Muscle of arm (tissue), 14 donors: ENCODE results near the gene ZNF219. TPM values are rescaled to one million over a fixed set of nuclear protein-coding genes. Genes with fewer than 3 reads are reported as not detected.

Experiments
- DNase-seq: peaks from one replicate; pipeline ENCODE4 v3.0.0-alpha.2; 2013
- long read RNA-seq, 11 donors: transcript quantifications; one replicate each; lab custom pipeline, GENCODE V29; 2026
- polyA plus RNA-seq, 12 donors: library from polyadenylated mRNA; unstranded; fragments of 120-200 nt; gene quantifications; one replicate each; pipeline ENCODE4 v1.2.1, GENCODE V29; 2013; ENCODE audit not compliant: insufficient read length in 12 of 12

Gene ZNF219
- polyA plus RNA-seq: 10 to 100 TPM in 11 of 12 donors, not detected in 1; 11.1 to 32.5 (median 14.7) TPM
- long read RNA-seq, donor 1, transcript ZNF219-213 (1 exons, 2,513 nt): major isoform, 56 of 101 reads
- long read RNA-seq, donor 1, partial matches to known transcripts: 31 of 101 reads
- long read RNA-seq, donor 1, other reads (novel, unspliced or antisense): 13 of 101 reads
- long read RNA-seq, donor 2, partial matches to known transcripts: 5 of 7 reads
- long read RNA-seq, donor 2, other reads (novel, unspliced or antisense): 0 of 7 reads
- long read RNA-seq, donor 3, partial matches to known transcripts: 0 of 1 reads
- long read RNA-seq, donor 3, other reads (novel, unspliced or antisense): 0 of 1 reads
- long read RNA-seq, donor 4, partial matches to known transcripts: 0 of 2 reads
- long read RNA-seq, donor 4, other reads (novel, unspliced or antisense): 0 of 2 reads
- long read RNA-seq, donor 5, partial matches to known transcripts: 5 of 10 reads
- long read RNA-seq, donor 5, other reads (novel, unspliced or antisense): 0 of 10 reads
- long read RNA-seq, donor 6: 0 reads
- long read RNA-seq, donor 7: 0 reads
- long read RNA-seq, donor 8, partial matches to known transcripts: 5 of 11 reads
- long read RNA-seq, donor 8, other reads (novel, unspliced or antisense): 0 of 11 reads
- long read RNA-seq, donor 9, partial matches to known transcripts: 0 of 2 reads
- long read RNA-seq, donor 9, other reads (novel, unspliced or antisense): 0 of 2 reads
- long read RNA-seq, donor 10, transcript ZNF219-201 (5 exons, 3,071 nt): major isoform, 5 of 6 reads
- long read RNA-seq, donor 10, partial matches to known transcripts: 0 of 6 reads
- long read RNA-seq, donor 10, other reads (novel, unspliced or antisense): 0 of 6 reads
- long read RNA-seq, donor 11, partial matches to known transcripts: 0 of 2 reads
- long read RNA-seq, donor 11, other reads (novel, unspliced or antisense): 0 of 2 reads

DNA sequence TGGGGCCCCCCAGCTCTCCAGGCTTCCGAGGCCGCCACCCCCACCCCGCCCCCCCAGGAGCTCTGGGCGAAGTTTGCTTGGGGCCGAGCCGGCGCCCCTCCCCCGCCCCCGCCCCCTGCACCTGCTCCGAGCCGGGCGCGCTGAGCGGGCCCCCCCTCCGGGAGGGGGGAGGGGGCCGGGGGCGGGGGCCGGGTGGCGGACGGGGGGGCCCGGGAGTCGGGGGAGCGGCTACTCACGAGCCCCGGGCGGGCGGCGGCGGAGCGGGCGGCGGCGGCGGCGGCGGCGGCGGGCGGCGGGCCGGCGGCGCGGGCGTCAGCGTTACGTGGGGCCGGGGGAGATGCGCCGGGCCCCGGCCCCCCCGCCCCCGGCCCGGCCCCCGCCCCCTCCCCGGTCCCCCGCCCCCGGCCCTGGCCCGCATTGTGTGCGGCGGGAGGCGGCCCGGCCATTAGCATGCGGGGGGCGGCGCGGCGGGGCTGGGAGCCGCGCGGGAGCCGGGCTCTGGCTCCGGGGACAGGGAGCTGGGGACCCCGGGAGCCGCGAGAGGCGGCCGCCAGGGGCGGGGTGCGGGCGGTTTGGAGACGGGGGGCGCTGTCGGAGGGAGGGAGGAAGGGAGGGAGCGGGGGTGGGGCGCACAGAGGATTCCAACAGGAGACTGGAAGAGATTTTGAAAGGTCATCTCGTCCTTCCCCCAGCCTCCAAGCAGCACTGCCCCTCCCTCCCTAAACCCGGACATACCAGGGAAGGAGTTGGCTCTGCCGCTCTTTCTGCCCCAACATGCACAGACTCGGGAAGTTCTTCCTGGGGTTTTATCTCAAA is at the start of gene ZNF219:
ZNF219 (minus strand) TSS at position 580 of the 816 bp plus-strand sequence. CDS start 5,064 bp downstream, outside the sequence.
- peak; percentile 46 for DNase-seq

DNA sequence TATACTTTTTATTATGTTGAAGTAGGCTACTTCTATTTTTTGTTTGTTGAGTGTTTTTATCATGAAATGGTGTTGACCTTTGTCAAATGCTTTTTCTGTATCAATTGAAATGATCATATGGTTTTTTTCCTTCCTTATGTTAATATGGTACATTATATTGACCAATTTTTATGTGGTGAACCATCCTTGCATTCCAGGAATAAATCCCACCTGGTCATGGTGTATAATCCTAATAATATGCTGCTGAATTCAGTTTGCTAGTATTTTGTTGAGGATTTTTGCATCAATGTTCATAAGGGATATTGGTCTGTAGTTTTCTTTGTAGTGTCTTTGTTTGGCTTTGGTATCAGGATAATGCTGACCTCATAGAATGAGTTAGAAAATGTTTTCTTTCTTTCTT is 47.0 kb upstream of the ZNF219 start:
- no peak for DNase-seq

GRCh38 chr14:21142357-21142756 is 43.9 kb upstream of the ZNF219 start:
- DNase-seq: no peak

DNA sequence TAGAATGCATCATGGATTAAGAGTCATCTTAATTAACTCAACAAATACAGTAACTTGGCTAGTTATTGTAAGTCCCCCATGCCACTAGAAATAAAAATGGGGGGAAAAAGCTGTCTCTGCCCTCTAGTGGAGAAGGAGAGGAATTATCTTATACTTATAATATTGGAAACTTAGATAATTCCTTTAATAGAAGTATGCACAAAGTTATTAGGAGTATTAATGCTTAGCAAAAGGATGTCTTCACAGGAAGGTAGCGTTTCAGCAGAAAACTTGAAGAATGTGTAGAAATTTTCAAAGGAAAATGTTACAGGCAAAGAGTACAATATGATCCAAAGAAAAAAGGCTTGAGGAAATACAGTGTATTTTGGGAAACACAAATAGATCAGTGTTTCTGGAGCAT is 37.6 kb upstream of the ZNF219 start:
- DNase-seq: no peak

- DNase-seq: no peak
These were observed 35.4 kb upstream of the ZNF219 start for GRCh38 chr14:21133901-21134300.

- no peak for DNase-seq
These were observed 25.0 kb upstream of the ZNF219 start for GRCh38 chr14:21123429-21123828.

- no peak for DNase-seq
These were observed 22.7 kb upstream of the ZNF219 start for GRCh38 chr14:21121122-21121521.

DNA sequence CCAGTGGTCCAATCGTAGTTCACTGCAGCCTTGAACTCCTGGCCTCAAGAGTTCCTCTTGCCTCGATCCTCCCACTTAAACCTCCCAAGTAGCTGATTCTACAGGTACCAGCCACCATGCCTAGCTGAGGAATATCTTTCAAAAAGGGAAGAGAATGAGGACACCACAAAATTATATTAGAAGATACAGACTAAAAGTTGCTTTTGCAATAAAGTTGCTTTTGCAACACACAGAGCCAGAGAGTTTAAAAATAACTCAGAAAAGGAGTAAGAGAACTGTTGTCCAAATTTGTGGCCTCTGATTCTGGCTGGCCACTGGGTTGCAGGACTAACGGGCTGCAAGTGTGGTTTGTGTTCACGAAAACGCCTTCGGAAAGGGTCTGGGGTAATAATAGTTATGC is 22.2 kb upstream of the ZNF219 start:
- DNase-seq: no peak

DNA sequence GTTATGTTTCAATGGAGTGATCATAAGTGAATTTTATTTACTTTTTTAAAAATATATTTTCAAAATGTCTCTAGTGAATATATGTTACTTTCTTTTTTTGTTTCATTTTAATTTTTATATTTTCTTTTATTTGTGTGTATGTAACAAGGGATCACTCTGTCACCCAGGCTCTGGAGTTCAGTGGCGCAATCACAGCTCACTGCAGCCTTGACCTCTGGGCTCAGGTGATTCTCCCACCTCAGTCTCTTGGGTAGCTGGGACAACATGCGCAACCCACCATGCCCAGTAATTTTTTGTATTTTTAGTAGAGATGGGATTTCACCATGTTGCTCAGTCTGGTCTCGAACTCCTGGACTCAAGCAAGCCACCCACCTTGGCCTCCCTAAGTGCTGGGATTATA is 20.5 kb upstream of the ZNF219 start:
- no peak for DNase-seq

GRCh38 chr14:21113369-21113768 is 14.9 kb upstream of the ZNF219 start:
- DNase-seq: no peak

DNA sequence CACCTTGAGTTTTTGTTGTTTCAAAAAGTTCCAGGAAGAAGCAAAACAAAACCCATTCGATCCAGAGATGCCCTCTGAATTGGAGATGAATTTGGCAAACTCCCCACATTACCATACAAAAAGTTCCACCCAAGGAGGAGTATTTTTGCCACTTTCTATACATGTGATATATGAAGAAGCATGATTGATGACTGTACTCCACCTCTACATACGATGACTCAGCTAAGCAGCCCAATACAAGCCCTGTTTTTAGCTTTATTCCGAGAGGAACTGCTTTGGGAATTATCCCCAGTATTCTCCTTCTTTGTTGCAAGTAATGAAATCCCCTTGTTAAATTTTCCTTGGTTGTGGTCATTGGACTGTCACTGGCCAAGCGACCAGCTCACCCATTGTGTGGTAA is 13.8 kb upstream of the ZNF219 start:
- no peak for DNase-seq

GRCh38 chr14:21109377-21110138 is 11.1 kb upstream of the ZNF219 start:
- DNase-seq: no peak

- no peak for DNase-seq
These were observed 10.3 kb upstream of the ZNF219 start for GRCh38 chr14:21108791-21109190.

GRCh38 chr14:21107283-21107800 is 8.9 kb upstream of the ZNF219 start:
- DNase-seq: no peak

DNA sequence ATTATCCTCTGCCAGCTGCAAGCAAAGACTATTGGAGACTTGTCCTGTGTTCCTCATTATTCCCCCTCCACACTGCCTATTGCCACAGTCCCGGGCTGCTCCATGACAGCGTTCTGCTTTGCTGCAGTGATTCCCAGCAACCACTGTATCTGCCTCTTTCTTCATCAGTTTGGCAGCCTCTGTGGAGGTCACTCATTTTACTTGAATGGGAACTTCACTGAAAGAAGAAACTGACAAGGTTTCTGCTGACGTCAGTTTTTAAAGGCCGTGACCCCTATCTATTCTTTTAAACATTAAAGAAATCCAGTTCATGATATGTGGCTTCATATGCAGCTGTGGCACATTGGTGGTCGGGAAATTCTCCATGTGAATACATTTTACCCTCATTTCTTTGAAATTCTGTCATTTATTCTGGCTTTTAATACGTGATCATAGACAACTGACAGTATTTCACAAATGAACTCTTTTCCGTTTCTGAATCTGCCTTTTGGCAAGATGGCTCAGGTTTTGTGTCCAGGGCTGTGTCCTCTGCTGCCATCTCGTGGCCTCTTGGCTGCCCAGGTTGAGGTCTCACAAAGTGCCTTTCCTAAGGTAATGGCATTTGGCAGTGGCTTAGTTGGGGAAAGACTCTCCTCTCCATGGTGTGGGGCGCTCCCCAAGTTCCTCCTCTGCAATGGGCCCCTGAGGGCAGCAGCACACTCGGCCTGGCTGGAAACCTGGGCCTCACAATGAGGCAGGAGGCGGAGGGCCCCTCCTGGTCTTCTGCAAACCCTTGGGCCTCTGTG is 8.2 kb upstream of the ZNF219 start:
- peak; percentile 86 for DNase-seq

- no peak for DNase-seq
These were observed 7.7 kb upstream of the ZNF219 start for GRCh38 chr14:21106176-21106497.

DNA sequence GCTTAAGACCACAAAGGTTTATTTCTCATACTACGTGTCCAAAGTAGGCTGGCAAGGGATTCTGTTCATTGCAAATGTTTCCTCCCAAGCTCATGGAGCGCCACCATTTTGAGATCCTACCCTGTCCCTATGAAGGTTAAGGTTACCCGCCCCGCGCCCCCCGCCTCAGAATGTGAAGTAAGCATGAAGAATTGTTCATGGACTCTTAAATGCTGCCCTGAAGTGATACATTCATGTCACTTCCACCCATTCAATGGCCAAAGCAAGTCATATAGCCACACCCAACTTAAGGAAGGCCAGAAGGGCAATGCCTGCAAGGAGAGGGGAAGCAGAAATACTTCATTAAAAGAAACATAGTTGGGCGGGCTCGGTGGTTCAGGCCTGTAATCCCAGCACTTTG is 6.6 kb upstream of the ZNF219 start:
- no peak for DNase-seq

GRCh38 chr14:21104448-21105060 is 6.1 kb upstream of the ZNF219 start:
- DNase-seq: peak; percentile 78

GRCh38 chr14:21103710-21104447 is 5.4 kb upstream of the ZNF219 start:
- peak; percentile 96 for DNase-seq
